HepG2 (cell line): ENCODE data around the gene DGKD. TPM values are rescaled to one million over a fixed set of nuclear protein-coding genes. Genes with fewer than 3 reads are reported as not detected.

Experiments used
- ATAC-seq: fragments of 200-7000 bp; cut with Tn5 transposase; 3 replicates; pipeline ENCODE4 v1.9.1; 2020; ENCODE audit warnings: mild to moderate bottlenecking, moderate library complexity
- BruUV-seq: library from RNA; stranded (reverse); fragments of 400-500 nt; replicated peaks from 2 replicates; lab custom pipeline; 2021; lab: Mats Ljungman, UMichigan
- CTCF ChIA-PET: fragments of 300-600 bp; formaldehyde crosslinking; extraction: SDS; loops from one replicate; lab custom pipeline; 2021; ENCODE audit warnings: low total read pairs, inconsistent platforms, low intra/inter-chr PET ratio; lab: Yijun Ruan, JAX
- POLR2A ChIA-PET: fragments of 350-600 bp; sonication (Branson Sonifier 250); formaldehyde crosslinking; loops from one replicate; lab custom pipeline; 2020; ENCODE audit warnings: antibody characterized with exemption, inconsistent platforms; lab: Yijun Ruan, JAX
- DNase-seq: peaks from one replicate; pipeline ENCODE4 v3.0.0-alpha.2; 2015; ENCODE audit warnings: low spot score
- FAIRE-seq: peaks from 3 replicates; lab custom pipeline; 2011; peaks lifted over from hg19 to GRCh38; lab: Jason Lieb, UNC
- H2AFZ ChIP-seq: one replicate; pipeline ENCODE4 v1.6.1; 2011; ENCODE audit warnings: low read length, inconsistent platforms
- H3K27ac ChIP-seq: fragments of 300-600 bp; 3 replicates; pipeline ENCODE4 v1.8.0; 2011; ENCODE audit warnings: mixed run types, mild to moderate bottlenecking, mixed read lengths, low read length, inconsistent platforms; ENCODE audit not compliant: insufficient read depth; ENCODE audit errors: extremely low read length
- H3K27me3 ChIP-seq, 2 experiments: fragments of 200-600 bp in 1 of 2; 2 replicates in 1 of 2; 3 replicates in 1 of 2; pipeline versions ENCODE4 v1.6.0 to v1.8.0; 2011; ENCODE audit warnings: low read length in 2 of 2, mild to moderate bottlenecking in 2 of 2, moderate library complexity in 2 of 2, inconsistent platforms in 1 of 2; ENCODE audit not compliant: insufficient read depth in 2 of 2, control insufficient read depth in 1 of 2
- H3K36me3 ChIP-seq, 2 experiments: fragments of 200-600 bp in 1 of 2; replicated peaks in 1 of 2; 2 replicates in 1 of 2; 3 replicates in 1 of 2; pipeline versions ENCODE4 v1.5.1 to v1.8.0; 2011; ENCODE audit warnings: low read length in 2 of 2, inconsistent platforms in 1 of 2; ENCODE audit not compliant: insufficient read depth in 2 of 2, control insufficient read depth in 1 of 2
- H3K4me1 ChIP-seq: 2 replicates; pipeline ENCODE4 v1.5.1; 2012; ENCODE audit warnings: low read length, inconsistent platforms; ENCODE audit not compliant: insufficient read depth
- H3K4me2 ChIP-seq: 2 replicates; pipeline ENCODE4 v1.6.0; 2011; ENCODE audit warnings: low read depth, low read length, inconsistent platforms
- H3K4me3 ChIP-seq, 3 experiments: fragments of 200-600 bp in 1 of 3; sonication (generic), shearing (Covaris generic) in 1 of 3; replicated peaks in 1 of 3; 2 replicates each; pipeline ENCODE4 v1.5.1; 2011 to 2016; ENCODE audit warnings: low read length in 3 of 3, inconsistent platforms in 2 of 3, low read depth in 2 of 3, mild to moderate bottlenecking in 2 of 3, control low read depth in 1 of 3, mixed read lengths in 1 of 3; ENCODE audit not compliant: insufficient read depth in 1 of 3
- H3K79me2 ChIP-seq: one replicate; pipeline ENCODE4 v1.6.1; 2011; ENCODE audit warnings: low read length, inconsistent platforms; ENCODE audit not compliant: insufficient read depth
- H3K9ac ChIP-seq: 2 replicates; pipeline ENCODE4 v1.6.0; 2011; ENCODE audit warnings: mild to moderate bottlenecking, low read depth, low read length, inconsistent platforms; ENCODE audit not compliant: insufficient read depth
- H3K9me3 ChIP-seq: 2 replicates; pipeline ENCODE4 v1.5.1; 2012; ENCODE audit warnings: mild to moderate bottlenecking, low read length
- H4K20me1 ChIP-seq: 2 replicates; pipeline ENCODE4 v1.6.0; 2011; ENCODE audit warnings: inconsistent platforms, mild to moderate bottlenecking, low read length, moderate library complexity; ENCODE audit not compliant: insufficient read depth
- ISX ChIP-seq: sonication (generic); formaldehyde crosslinking; conservative IDR thresholded peaks from 2 replicates; pipeline ENCODE4 v1.5.0; 2020; ENCODE audit warnings: missing genetic modification reagents
- NFYB ChIP-seq: sonication (generic); formaldehyde crosslinking; IDR thresholded peaks from 2 replicates; pipeline ENCODE4 v1.4.0; 2020; ENCODE audit warnings: missing genetic modification reagents
- NONO ChIP-seq, 2 experiments: fragments of 450-650 bp in 1 of 2; sonication (generic) in 1 of 2; formaldehyde crosslinking in 1 of 2; IDR thresholded peaks in 1 of 2; conservative IDR thresholded peaks in 1 of 2; 2 replicates each; pipeline versions ENCODE4 v1.6.1 to v1.8.0; 2017 to 2022; ENCODE audit warnings: mild to moderate bottlenecking in 1 of 2, missing genetic modification reagents in 1 of 2, moderate library complexity in 1 of 2
- SMAD3 ChIP-seq: sonication (generic); formaldehyde crosslinking; IDR thresholded peaks from 2 replicates; pipeline ENCODE4 v1.4.0; 2020; ENCODE audit warnings: missing genetic modification reagents
- THAP9 ChIP-seq: sonication (generic); formaldehyde crosslinking; IDR thresholded peaks from 2 replicates; pipeline ENCODE4; 2020; ENCODE audit warnings: missing genetic modification reagents, mild to moderate bottlenecking, borderline replicate concordance
- ZNF280D ChIP-seq: sonication (generic); formaldehyde crosslinking; IDR thresholded peaks from 2 replicates; pipeline ENCODE4 v1.5.1; 2020; ENCODE audit warnings: mild to moderate bottlenecking, missing genetic modification reagents
- ZNF34 ChIP-seq: sonication (generic); formaldehyde crosslinking; IDR thresholded peaks from 2 replicates; pipeline ENCODE4 v1.4.0; 2020; ENCODE audit warnings: mild to moderate bottlenecking, missing genetic modification reagents, borderline replicate concordance
- ZNF746 ChIP-seq: sonication (generic); formaldehyde crosslinking; IDR thresholded peaks from 2 replicates; pipeline ENCODE4 v1.8.0; 2022; ENCODE audit warnings: mild to moderate bottlenecking, missing genetic modification reagents
- WGBS: methylation state at CpG from one replicate; pipeline ENCODE4 v1.1.6; 2017; ENCODE audit warnings: low lambda C conversion rate; 5-methylcytosine and 5-hydroxymethylcytosine counted together
- in situ Hi-C: cut with HindIII; loops from 2 replicates; pipeline ENCODE4 v1.10.0; 2017; ENCODE audit warnings: low pct_unique_long_range_greater_than_20kb; ENCODE audit not compliant: extremely low pct_ligation_motif_present
- intact Hi-C: fragments of 100-400 bp; cut with micrococcal nuclease; formaldehyde crosslinking; loops from one replicate; pipeline ENCODE4 v1.10.0; 2022; ENCODE audit not compliant: unreplicated experiment
- polyA plus RNA-seq, 8 experiments: library from polyadenylated mRNA; depleted of rRNA in 3 of 8; stranded (reverse) in 7 of 8; unstranded in 1 of 8; fragments of >200 nt; fragmentation: Illumina TruSeq in 4 of 8; extraction: Trizol in 4 of 8; gene quantifications; 2 replicates each; pipeline versions ENCODE4 v1.2.1 to v1.2.3, GENCODE V29; 2011 to 2016; ENCODE audit warnings: low read depth in 4 of 8, missing spikeins in 1 of 8, mixed read lengths in 1 of 8; ENCODE audit not compliant: insufficient read depth in 1 of 8
- total RNA-seq, 5 experiments: library from RNA; depleted of rRNA; stranded (reverse); fragments of >200 nt; fragmentation: Illumina TruSeq; extraction: Trizol; gene quantifications; 2 replicates each; pipeline ENCODE4 v1.2.3, GENCODE V29; 2016; ENCODE audit warnings: low read depth in 1 of 5

Gene DGKD
- total and polyA plus RNA-seq, 2 of the 13 experiments (the other 11 are each of a cell fraction or from before 2014, with no cell fraction given): 24.5 to 33.2 TPM

- Histone ChIP-seq H3K27ac (no peak overlapping the region), H3K4me2 (peak overlapping the region; percentile 59; the same call in 1 of the 2 replicates), H3K79me2 (no peaks in the 10 kb centered on the region), H3K4me1 (peaks cover 13% of the 10 kb centered on the region), H2AFZ (no peak overlapping the region), H3K27me3 (peaks cover 4 to 33% of the 10 kb centered on the region in 2 experiments; a peak in 4 of 5 replicates), H3K36me3 (no peaks in the 10 kb centered on the region), H3K4me3 (no peak overlapping the region), H3K9ac (no peak overlapping the region), H4K20me1 (no peaks in the 10 kb centered on the region), H3K9me3 (no peaks in the 10 kb centered on the region)
- DNase-seq: no peak
- 0 out of 2 replicates have a peak, but pooled peaks have one; percentile 8 for TF ChIP-seq THAP9 (CRISPR knock-in tag)
- no peak for TF ChIP-seq ISX (CRISPR knock-in tag)
- no peak for TF ChIP-seq NFYB (CRISPR knock-in tag)
- TF ChIP-seq SMAD3: no peak
- no peak for TF ChIP-seq NONO (IDR thresholded peaks at IDR 0.05)
- no peak for TF ChIP-seq NONO (CRISPR knock-in tag; conservative IDR thresholded peaks at IDR 0.05)
- TF ChIP-seq ZNF746 (CRISPR knock-in tag): no peak
- no peak for TF ChIP-seq ZNF280D (CRISPR knock-in tag)
- 0 out of 2 replicates have a peak, but pooled peaks have one; percentile 44 for TF ChIP-seq ZNF34 (CRISPR knock-in tag)
- no peak for FAIRE-seq
- intact Hi-C loops (no loop called here), in situ Hi-C loops (loop anchor here (25.0 kb wide), 1 partner anchor 517 kb away; no protein-coding TSS in a partner anchor)
- POLR2A ChIA-PET: no interaction called here
- 67% methylated on average over 17 of the region's 17 CpGs for WGBS
- CTCF ChIA-PET: no interaction called here
- no TSS peak for BruUV-seq
- no peak for ATAC-seq
These were observed 33.8 kb upstream of the DGKD start for GRCh38 chr2:233320470-233320869.
